NK-92 treated with Interleukin-12 subunit alpha and Interleukin-12 subunit beta, amount 100 ng/mL, for 24 hours (cell line): ENCODE data around the gene BLVRA.
"Not testable (repeated sequence)": the region's sequence is repeated elsewhere in the genome, so short reads cannot be mapped to it uniquely, and the experiment has no call there.

ENCODE experiments used
- DNase-seq: peaks from one replicate; lab custom pipeline; 2025; lab: John Stamatoyannopoulos, UW

Gene BLVRA

GRCh38 chr7:43808410-43808809, 49.9 kb downstream of the BLVRA start:
- no peak for DNase-seq

- peak; percentile 18 for DNase-seq
These were observed 51.9 kb downstream of the BLVRA start for GRCh38 chr7:43810195-43810941.

- no peak for DNase-seq
These were observed 56.9 kb downstream of the BLVRA start for GRCh38 chr7:43815373-43815772.

GRCh38 chr7:43816046-43816797, 57.7 kb downstream of the BLVRA start:
- not testable (repeated sequence) for DNase-seq

GRCh38 chr7:43823425-43823824, 64.9 kb downstream of the BLVRA start:
- DNase-seq: not testable (repeated sequence)

- DNase-seq: no peak
These were observed 65.5 kb downstream of the BLVRA start for GRCh38 chr7:43823941-43824340.

GRCh38 chr7:43824513-43824912, 66.0 kb downstream of the BLVRA start:
- DNase-seq: not testable (repeated sequence)

GRCh38 chr7:43824963-43825362, 66.5 kb downstream of the BLVRA start:
- no peak for DNase-seq

GRCh38 chr7:43825391-43825808, 66.9 kb downstream of the BLVRA start:
- no peak for DNase-seq

GRCh38 chr7:43830917-43831316, 72.4 kb downstream of the BLVRA start:
- not testable (repeated sequence) for DNase-seq

- peak; percentile 15 for DNase-seq
These were observed 76.2 kb downstream of the BLVRA start for GRCh38 chr7:43834463-43835251.

- no peak for DNase-seq
These were observed 79.8 kb downstream of the BLVRA start for GRCh38 chr7:43838201-43838658.

GRCh38 chr7:43843296-43843695, 84.8 kb downstream of the BLVRA start:
- no peak for DNase-seq

- no peak for DNase-seq
These were observed 85.8 kb downstream of the BLVRA start for GRCh38 chr7:43844257-43844656.

- DNase-seq: no peak
These were observed 86.2 kb downstream of the BLVRA start for GRCh38 chr7:43844662-43845061.

GRCh38 chr7:43847496-43847895, 89.0 kb downstream of the BLVRA start:
- DNase-seq: no peak

- no peak for DNase-seq
These were observed 90.6 kb downstream of the BLVRA start for GRCh38 chr7:43849047-43849446.

- DNase-seq: peak; percentile 23
These were observed 92.1 kb downstream of the BLVRA start for GRCh38 chr7:43850348-43851116.

GRCh38 chr7:43851805-43852204, 93.3 kb downstream of the BLVRA start:
- no peak for DNase-seq

GRCh38 chr7:43855176-43855575, 96.7 kb downstream of the BLVRA start:
- DNase-seq: no peak

GRCh38 chr7:43856316-43856715, 97.8 kb downstream of the BLVRA start:
- no peak for DNase-seq
